Ovary (tissue), 9 donors: ENCODE data around the gene DNAJB1. TPM values are rescaled to one million over a fixed set of nuclear protein-coding genes. Genes with fewer than 3 reads are reported as not detected.
A peak's percentile ranks its signal among the peaks of the same experiment; 100 is the strongest.

ENCODE experiments used
- DNase-seq, 5 donors: peaks; one replicate each; pipeline ENCODE4 v3.0.0-alpha.2; 2019 to 2020
- H3K27ac ChIP-seq, 2 donors: fragments of 200-600 bp; one replicate each; pipeline versions ENCODE4 v1.5.1 to v1.8.0; 2019 to 2022
- H3K27me3 ChIP-seq: fragments of 200-600 bp; one replicate; pipeline ENCODE4 v1.8.0; 2022
- H3K36me3 ChIP-seq: fragments of 200-600 bp; sonication (generic); one replicate; pipeline ENCODE4 v1.5.1; 2019
- H3K4me1 ChIP-seq: one replicate; pipeline ENCODE4 v1.8.1; 2013; ENCODE audit warnings: mild to moderate bottlenecking, moderate library complexity; ENCODE audit not compliant: insufficient read depth
- H3K4me3 ChIP-seq: fragments of 200-600 bp; sonication (generic); one replicate; pipeline ENCODE4 v1.5.1; 2017
- H3K9me3 ChIP-seq, 2 donors: fragments of 200-600 bp in 1 of 2; sonication (generic) in 1 of 2; one replicate each; pipeline versions ENCODE4 v1.5.1 to v1.8.1; 2013 to 2019; ENCODE audit warnings: mild to moderate bottlenecking in 1 of 2, moderate library complexity in 1 of 2
- CTCF ChIP-seq, 3 donors: fragments of 450-650 bp in 2 of 3; fragments of 200-600 bp in 1 of 3; IDR thresholded peaks; one replicate each; pipeline versions ENCODE4 v1.5.1 to v1.8.0; 2016 to 2022; ENCODE audit warnings: antibody characterized with exemption in 3 of 3, mild to moderate bottlenecking in 1 of 3
- EP300 ChIP-seq: sonication (generic); formaldehyde crosslinking; IDR thresholded peaks from one replicate; pipeline ENCODE4 v1.6.1; 2017; ENCODE audit warnings: antibody characterized with exemption
- POLR2A ChIP-seq: fragments of 450-650 bp; IDR thresholded peaks from one replicate; pipeline ENCODE4 v1.6.1; 2017; ENCODE audit warnings: antibody characterized with exemption, mild to moderate bottlenecking, moderate library complexity
- WGBS, 3 donors: extraction: QIAGEN DNeasy Blood & Tissue Kit in 1 of 3; methylation state at CpG; one replicate each; pipeline versions ENCODE4 v1.1.5 to v1.1.7; 2013 to 2017; 5-methylcytosine and 5-hydroxymethylcytosine counted together
- intact Hi-C, 4 donors: fragments of 100-400 bp; cut with DNase I; formaldehyde crosslinking; loops; one replicate each; pipeline versions ENCODE4 v1.11.0 to v1.15.1; 2022 to 2023
- polyA plus RNA-seq, 2 donors: library from polyadenylated mRNA; stranded (reverse); fragments of 200-250 nt in 1 of 2; fragments of 350-450 nt in 1 of 2; fragmentation: Illumina TruSeq in 1 of 2; extraction: RNeasy Lipid Tissue Mini Kit (QIAGEN cat#74804) in 1 of 2; gene quantifications; one replicate each; pipeline ENCODE4 v1.2.3, GENCODE V29; 2013 to 2014
- total RNA-seq, 7 donors: library from RNA; depleted of rRNA in 2 of 7; stranded (reverse); fragments of >200 nt in 2 of 7; fragmentation: NEBNext Ultra II Directional in 3 of 7; extraction: Animal tissue kit (Norgen Biotek cat#: 25700) in 3 of 7; gene quantifications; one replicate each; pipeline versions ENCODE4 v1.1.0 to v1.2.4, GENCODE V29; 2016 to 2023
- donor health status: DM: no; HTN: no; CAD: no; lungs with moderate emphysema.
- donor health status: DM: no; HTN: no; CAD: no.
- donor health status: Bipolar disorder and iron deficiency.
- donor health status: DM: yes; HTN: yes; CAD: no.
- donor health status: DM: no; HTN: no; CAD: no.
- donor health status: DM: yes; HTN: yes; CAD: no.

Gene DNAJB1
- total and polyA plus RNA-seq, 9 donors, result 52.4 to 151 (median 75.1) TPM

- TF ChIP-seq EP300, result no peak
- no peak for TF ChIP-seq CTCF (IDR thresholded peaks at IDR 0.05)
- no peak for TF ChIP-seq POLR2A
- no peak for DNase-seq
- H3K4me1 ChIP-seq, result no peaks in the 10 kb centered on the region
- intact Hi-C loops, result no loop called here
- H3K4me3 ChIP-seq, result no peak overlapping the region
- H3K9me3 ChIP-seq, result no peaks in the 10 kb centered on the region
- H3K27ac ChIP-seq, result no peak overlapping the region
- no peaks in the 10 kb centered on the region for H3K36me3 ChIP-seq
- H3K27me3 ChIP-seq, result no peaks in the 10 kb centered on the region
- WGBS, 3 donors, result 50 to 58% (median 53%) methylated on average over 6 of the region's 6 CpGs
These were observed 20.8 kb downstream of the DNAJB1 start for GRCh38 chr19:14497228-14497921.

GRCh38 chr19:14496834-14497227 is 21.4 kb downstream of the DNAJB1 start:
- TF ChIP-seq POLR2A, result no peak
- no peak for DNase-seq
- no peaks in the 10 kb centered on the region for H3K4me1 ChIP-seq
- intact Hi-C loops, result no loop called here
- H3K27me3 ChIP-seq, result no peaks in the 10 kb centered on the region
- 16 to 18% (median 17%) methylated on average over 7 of the region's 7 CpGs for WGBS, 3 donors
- H3K4me3 ChIP-seq, result no peak overlapping the region
- H3K27ac ChIP-seq, result no peak overlapping the region
- H3K9me3 ChIP-seq, result no peaks in the 10 kb centered on the region
- no peaks in the 10 kb centered on the region for H3K36me3 ChIP-seq

- no peaks in the 10 kb centered on the region for H3K9me3 ChIP-seq
- no peaks in the 10 kb centered on the region for H3K4me1 ChIP-seq
- WGBS, 3 donors, result 0 to 2% (median 1%) methylated on average over 46 to 71 of the region's 71 CpGs
- intact Hi-C loops, result no loop called here
- H3K27ac ChIP-seq, result peak within 1 kb of the TSS; percentile 51 to 61
- DNase-seq, result peak; percentile 97 to 98 (median 98)
- H3K27me3 ChIP-seq, result no peaks in the 10 kb centered on the region
- TF ChIP-seq CTCF (IDR thresholded peaks at IDR 0.05) (no peak), POLR2A (peak; percentile 4), EP300 (no peak)
- no peaks in the 10 kb centered on the region for H3K36me3 ChIP-seq
- peak within 1 kb of the TSS; percentile 74 for H3K4me3 ChIP-seq
These were observed 22.0 kb downstream of the DNAJB1 start, which contains the start of gene GIPC1 for GRCh38 chr19:14496029-14496833. Gene GIPC1, minus strand, starts transcription at chr19:14496127. Its CDS starts 13,151 bp downstream, at chr19:14482976.

GRCh38 chr19:14495672-14496028 is 22.5 kb downstream of the DNAJB1 start:
- TF ChIP-seq EP300 (no peak), CTCF (IDR thresholded peaks at IDR 0.05) (no peak), POLR2A (no peak)
- H3K9me3 ChIP-seq, result no peaks in the 10 kb centered on the region
- 1% methylated on average over 19 to 28 of the region's 28 CpGs for WGBS, 3 donors
- peak overlapping the region; percentile 74 for H3K4me3 ChIP-seq
- intact Hi-C loops, result no loop called here
- no peaks in the 10 kb centered on the region for H3K36me3 ChIP-seq
- peak overlapping the region; percentile 51 to 61 for H3K27ac ChIP-seq
- no peaks in the 10 kb centered on the region for H3K4me1 ChIP-seq
- DNase-seq, result peak in 1 of 5 donors; percentile 37
- H3K27me3 ChIP-seq, result no peaks in the 10 kb centered on the region
